D721Med (cell line): ENCODE data around the gene BCOR.

Experiments
- DNase-seq: peaks from one replicate; pipeline ENCODE4 v3.0.0; 2011; ENCODE audit warnings: low spot score; ENCODE audit not compliant: insufficient read length
- FAIRE-seq: peaks from 2 replicates; lab custom pipeline; 2011; peaks lifted over from hg19 to GRCh38; lab: Jason Lieb, UNC
- TF ChIP-seq, protein P1 (sequence below): IDR thresholded peaks from 2 replicates; pipeline ENCODE4 v1.5.1; 2012; ENCODE audit warnings: mild to moderate bottlenecking, control low read depth; ENCODE audit not compliant: insufficient read depth; ENCODE audit errors: missing control alignments

BCOR gene

DNA sequence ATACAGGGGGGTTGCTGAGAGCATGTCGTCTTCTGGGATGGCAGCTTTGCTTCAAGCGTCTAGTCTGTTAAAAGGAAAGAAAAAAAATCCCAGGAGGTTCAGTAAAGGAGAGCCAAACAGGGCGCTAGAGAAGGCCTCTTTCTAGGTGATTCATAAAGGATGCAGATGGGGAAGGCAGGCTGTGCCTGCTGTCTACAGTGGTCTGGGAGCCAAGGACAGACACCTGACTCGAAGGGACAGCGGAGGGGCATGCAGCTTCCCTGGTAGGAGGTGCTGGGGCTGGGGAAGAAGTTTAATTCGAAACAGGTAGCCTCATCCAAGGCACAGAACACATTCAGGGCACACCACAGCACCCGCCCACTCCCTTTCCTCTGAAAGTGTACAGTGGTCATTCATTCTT, 19.9 kb downstream of the BCOR start:
- FAIRE-seq (no peak), DNase-seq (no peak)
- TF ChIP-seq, protein P1, sequence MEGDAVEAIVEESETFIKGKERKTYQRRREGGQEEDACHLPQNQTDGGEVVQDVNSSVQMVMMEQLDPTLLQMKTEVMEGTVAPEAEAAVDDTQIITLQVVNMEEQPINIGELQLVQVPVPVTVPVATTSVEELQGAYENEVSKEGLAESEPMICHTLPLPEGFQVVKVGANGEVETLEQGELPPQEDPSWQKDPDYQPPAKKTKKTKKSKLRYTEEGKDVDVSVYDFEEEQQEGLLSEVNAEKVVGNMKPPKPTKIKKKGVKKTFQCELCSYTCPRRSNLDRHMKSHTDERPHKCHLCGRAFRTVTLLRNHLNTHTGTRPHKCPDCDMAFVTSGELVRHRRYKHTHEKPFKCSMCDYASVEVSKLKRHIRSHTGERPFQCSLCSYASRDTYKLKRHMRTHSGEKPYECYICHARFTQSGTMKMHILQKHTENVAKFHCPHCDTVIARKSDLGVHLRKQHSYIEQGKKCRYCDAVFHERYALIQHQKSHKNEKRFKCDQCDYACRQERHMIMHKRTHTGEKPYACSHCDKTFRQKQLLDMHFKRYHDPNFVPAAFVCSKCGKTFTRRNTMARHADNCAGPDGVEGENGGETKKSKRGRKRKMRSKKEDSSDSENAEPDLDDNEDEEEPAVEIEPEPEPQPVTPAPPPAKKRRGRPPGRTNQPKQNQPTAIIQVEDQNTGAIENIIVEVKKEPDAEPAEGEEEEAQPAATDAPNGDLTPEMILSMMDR: no peak

DNA sequence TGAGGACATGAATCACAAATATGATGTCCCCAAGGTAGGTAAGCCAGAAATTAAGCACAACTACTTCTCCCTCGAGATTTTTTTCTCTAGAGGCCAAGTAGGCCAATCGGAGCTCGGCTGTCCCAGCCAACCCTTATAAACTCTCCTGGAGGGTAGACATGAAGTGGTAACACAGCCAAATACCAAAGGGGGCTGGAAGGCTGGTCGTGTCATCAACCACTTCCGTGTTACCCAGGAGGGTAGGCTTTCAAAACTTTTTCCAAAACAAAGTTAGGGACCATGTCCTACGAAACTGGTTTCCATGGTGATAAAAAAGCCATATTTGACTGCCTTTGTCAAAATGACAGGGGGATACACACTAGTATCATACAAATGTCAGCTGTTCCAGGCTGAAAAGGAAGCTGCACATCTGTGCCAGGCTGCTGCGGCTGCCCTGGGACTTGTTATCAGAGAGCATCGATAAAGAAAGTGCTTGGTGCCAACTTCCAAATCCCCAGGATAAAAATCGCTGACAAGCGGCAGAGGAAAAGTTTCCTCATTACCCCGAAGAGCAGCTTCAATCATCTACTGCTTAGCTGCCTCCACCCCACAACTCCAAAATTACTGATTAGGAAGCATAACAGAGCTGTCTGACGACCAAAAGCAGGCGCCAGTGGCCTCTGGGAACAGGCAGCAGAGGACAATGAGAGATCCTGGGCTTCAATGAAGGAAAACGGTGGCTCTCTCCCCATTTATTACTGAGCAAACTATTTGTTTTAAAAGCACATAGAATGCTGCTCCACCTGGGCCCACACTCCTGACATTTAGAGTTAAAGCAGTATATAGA, 20.8 kb downstream of the BCOR start:
- DNase-seq (no peak), FAIRE-seq (no peak)
- TF ChIP-seq, protein P1: no peak

DNA sequence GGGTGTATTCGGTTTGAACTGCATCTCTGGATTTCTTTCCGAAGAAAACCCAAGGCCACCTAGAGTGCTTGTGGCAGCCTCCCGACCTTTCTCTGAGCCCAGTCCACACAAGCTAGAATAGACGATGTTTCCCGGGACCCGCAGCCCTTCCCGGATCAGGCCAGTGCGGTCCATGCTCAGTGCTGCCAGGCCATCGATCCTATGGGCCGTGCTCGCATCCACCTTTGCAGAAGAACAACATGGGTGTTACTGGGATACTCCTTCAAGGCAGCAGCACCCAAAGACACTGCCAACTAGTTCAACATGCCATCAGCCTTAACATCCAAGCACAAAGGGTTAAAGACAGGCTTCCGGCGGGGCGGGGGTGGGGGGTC, 22.8 kb downstream of the BCOR start:
- no peak for DNase-seq
- TF ChIP-seq, protein P1: no peak
- FAIRE-seq: no peak

DNA sequence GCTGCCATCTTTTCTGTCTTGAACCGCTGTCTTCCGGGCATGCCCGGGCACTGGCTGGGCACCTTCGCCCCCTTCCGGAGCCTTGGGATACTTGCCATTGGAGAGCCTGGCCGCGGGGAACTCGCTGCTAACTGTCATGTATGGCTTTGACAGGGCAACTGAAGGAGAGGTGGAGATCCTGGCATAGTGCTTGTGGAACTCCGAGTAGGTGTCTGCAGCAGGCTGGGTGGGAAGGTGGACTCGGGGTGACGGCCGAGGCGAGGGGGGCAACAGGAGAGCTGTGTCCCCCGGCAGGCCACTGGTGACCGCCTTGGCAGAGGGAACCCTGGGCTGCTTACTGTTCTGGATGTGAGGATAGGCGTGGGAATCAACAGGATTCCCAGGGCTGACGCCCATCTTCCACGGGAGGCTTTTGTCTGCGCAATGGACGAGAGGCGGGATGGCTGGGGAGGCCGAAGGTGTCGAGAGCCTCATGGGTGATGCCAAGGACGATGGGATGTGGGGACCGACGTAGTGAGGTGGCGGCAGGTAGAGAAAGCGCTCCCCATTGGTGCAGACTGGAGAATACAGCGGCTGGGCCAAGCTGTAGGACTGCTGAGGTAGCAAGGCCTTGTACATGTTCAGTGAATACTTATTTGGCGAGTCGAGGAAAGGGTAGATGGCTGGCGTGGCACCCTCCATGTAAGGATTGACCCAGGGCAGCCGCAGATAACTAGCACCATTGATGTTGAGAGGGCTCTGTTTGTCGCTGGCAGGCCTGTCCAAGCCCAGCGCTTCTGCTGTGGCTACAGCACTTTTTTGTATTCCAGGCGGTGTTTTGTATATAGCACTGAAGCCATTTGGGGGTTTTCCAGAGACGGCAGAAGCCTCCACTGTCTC, 23.4 kb downstream of the BCOR start:
- TF ChIP-seq, protein P1: no peak
- FAIRE-seq (no peak), DNase-seq (no peak)

GRCh38 chrX:40073439-40074054, 24.2 kb downstream of the BCOR start:
- FAIRE-seq (no peak), DNase-seq (no peak)
- TF ChIP-seq, protein P1: no peak

GRCh38 chrX:40072246-40072645, 25.5 kb downstream of the BCOR start:
- DNase-seq (no peak), FAIRE-seq (no peak)
- TF ChIP-seq, protein P1: no peak
